ENCODE measurements around the gene MTUS2.

MTUS2 gene

GRCh38 chr13:29505950-29506349 lies 685.8 kb downstream of the MTUS2 start:
- no peak for DNase-seq (ENCODE audit: low read depth, low spot score)

DNA sequence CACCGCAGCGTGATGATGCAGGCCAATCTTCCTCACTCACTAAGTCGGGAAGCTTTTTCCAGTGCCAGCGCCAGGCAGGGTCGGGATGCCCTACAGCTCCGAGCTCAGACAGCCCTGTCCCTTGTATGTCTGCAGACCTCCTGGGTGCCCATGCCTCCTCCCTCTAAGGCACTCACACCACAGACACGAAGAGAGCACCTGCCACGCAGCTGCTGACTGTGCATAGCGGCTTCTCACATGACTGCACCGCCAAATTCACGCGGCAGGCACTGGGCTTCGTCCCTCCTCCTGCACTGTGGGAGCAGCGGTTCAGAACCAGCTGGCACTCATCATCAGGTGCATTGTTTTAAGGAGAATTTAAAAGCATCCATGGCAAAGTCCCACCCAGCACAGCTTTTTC lies 687.2 kb downstream of the MTUS2 start:
- DNase-seq (ENCODE audit: low read depth, low spot score) = no peak

- DNase-seq (ENCODE audit: low read depth, low spot score) = peak; percentile 89
Observed at GRCh38 chr13:29508130-29508875, 688.2 kb downstream of the MTUS2 start.

DNA sequence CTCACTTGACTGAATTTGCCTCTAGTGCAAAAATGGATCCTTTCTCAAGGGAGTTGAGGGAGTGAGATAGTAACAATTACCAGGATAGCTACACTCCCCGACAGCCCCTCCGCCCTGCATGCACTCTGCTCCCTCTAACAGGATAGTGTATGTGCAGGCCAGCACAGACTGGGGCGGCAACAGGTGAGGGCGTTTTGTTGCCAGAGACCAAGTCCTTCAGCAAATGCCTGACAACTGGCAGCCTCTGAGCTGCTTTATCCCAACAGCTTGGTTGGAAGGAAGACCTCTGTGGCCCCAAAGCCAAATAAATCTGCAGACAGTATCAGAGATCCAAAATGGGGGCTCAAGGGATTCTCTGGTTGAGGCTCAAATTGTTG lies 688.7 kb downstream of the MTUS2 start:
- no peak for DNase-seq (ENCODE audit: low read depth, low spot score)

DNA sequence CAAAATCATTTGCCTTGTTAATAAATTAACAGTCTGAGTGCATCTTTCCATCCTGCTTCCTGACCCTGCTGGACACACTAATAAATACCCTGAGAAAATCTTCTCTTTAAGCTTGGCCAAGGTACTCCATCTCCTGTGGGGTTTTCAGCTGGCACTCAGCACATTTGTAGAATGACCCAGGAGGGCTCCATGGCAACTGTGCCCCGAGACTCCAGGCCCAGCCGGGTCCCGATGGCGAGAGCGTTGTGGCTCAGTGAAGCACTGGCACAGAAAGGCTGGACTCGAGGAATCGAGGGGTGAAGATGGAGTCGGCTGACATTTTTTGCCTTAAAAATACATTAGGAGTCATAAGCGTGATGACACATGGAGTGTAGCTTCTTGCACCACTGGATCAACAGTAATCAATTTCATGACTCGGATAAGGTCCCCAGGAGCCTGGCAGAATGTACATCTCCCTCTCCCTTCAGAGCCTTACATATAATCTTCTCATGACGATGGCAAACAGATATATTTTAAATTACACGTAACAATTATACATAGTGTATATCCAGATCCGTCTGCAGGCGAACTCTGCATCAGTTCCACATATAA lies 690.0 kb downstream of the MTUS2 start:
- DNase-seq (ENCODE audit: low read depth, low spot score) = no peak

DNA sequence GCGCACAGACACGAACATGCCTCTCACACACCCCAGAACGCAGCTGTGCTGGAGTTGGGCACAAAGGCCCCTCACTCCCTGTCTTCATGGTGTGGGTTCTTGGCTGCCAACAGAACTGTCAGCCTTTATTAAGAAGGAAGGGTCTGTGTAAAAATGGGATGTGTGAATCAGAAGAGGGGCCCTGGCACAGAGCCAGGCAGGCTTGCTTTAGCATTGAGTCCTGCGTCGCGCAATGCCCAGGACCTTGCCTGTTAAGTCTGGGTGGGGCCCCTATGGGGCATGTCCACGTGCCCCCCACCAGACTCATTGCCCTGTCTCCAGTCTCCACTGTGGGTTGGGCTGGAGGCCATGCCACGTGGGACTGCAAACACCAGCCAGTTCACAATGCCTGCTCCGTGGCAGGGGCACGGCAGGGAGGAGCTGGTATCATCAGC lies 690.5 kb downstream of the MTUS2 start:
- no peak for DNase-seq (ENCODE audit: low read depth, low spot score)

- no peak for DNase-seq (ENCODE audit: low read depth, low spot score)
Observed at GRCh38 chr13:29511106-29511796, 691.1 kb downstream of the MTUS2 start.

DNA sequence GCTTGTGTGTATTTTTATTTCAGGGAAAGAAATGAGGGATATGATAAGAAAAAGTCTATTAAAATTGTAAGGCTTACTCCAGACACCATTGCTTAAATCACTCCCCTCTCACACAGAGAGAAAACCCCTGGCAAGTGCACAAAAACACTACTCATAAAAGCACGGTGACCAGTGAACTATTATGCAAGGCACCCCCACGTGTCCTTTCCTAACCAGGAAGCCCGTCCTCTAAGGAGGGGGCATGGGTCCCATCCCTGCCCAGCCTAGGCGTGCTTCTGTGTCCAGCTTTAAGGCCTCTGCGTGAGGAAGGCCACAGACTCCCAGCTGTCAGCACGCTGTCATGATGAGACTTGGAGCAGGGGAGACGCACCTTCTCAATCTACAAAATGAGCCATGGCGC lies 691.8 kb downstream of the MTUS2 start:
- DNase-seq (ENCODE audit: low read depth, low spot score) = no peak

DNA sequence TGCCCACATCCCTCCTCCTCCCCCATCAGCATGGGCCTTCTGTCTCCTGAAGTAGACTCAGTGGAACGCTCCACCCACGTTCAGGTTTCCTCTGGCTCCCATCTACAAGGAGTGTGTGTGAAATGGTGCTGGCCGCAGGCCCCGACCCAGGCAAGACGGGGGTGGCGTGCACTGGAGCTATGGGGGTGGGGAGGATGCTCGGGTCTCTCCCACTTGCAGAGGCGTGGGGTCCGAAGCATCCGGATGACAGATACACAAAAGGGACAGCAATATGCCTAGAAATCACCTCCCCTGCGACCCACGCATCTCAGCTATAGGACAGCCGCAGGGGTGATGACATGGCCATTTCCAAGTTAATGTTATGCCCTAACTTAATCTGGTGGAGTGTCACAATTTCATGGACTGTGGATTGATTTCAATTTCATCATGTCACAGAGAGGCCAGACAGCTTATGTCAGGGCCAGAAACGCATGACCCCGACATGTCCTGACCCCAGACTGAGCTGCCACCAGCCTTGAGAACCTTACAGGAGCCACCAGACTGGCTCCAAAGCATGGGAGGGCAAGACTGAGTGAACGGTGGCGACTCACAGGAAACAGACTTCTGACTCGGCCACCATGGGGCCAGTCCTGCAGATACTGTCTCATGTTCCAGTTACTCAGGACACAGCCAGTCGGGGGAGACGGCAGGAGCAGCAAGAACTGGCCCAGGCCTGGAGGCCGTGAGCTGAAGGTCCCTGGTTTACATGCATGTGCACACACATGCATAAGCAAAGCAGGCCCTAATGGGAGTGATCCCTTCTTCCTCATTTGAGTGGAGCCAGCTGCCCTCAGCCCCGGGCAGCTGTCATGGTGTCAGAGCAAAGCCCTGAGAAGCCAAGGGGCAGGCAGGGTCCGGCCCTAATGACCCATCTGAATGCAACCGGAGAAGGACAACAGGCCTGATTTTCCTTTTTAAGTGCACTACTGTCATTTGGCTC lies 693.2 kb downstream of the MTUS2 start:
- DNase-seq (ENCODE audit: low read depth, low spot score) = no peak

DNA sequence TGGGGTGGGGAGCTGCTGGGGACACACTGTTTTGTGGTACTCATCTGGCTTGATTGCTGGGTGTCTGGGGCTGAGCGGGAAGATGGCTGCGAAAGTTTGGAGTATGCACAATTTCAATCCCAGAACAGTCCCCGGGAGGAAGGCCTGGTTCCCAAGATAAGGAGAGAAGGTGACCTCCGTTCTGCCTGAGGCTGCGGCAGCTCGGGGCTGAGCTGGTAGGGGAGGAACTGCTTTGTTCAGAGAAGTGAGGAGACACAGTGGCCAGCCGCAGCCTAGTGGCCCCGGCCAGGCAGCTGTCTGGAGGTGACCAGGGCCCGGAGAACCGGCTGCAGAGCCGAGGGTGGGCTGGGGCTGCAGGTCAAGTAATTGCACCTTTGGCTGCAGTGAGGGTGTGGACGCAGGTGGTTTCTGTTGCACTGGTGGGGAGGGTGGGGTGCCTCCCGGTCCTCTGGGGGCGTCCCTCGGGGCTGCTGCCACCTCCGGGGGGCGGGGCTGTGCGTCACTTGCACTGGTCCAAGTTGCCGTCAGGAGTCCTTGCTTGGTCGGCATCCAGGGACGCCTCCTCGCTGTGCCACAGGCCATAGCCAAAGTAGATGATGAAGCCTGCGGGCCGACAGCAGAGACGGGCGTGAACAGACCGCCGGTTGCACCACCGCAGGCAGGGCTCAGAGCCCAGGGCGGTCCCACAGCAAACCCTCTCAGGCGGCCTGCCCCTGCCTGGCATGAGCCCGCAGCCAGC lies 694.0 kb downstream of the MTUS2 start:
- no peak for DNase-seq (ENCODE audit: low read depth, low spot score)

- DNase-seq (ENCODE audit: low read depth, low spot score) = no peak
Observed at GRCh38 chr13:29514720-29515310, 694.7 kb downstream of the MTUS2 start.

DNA sequence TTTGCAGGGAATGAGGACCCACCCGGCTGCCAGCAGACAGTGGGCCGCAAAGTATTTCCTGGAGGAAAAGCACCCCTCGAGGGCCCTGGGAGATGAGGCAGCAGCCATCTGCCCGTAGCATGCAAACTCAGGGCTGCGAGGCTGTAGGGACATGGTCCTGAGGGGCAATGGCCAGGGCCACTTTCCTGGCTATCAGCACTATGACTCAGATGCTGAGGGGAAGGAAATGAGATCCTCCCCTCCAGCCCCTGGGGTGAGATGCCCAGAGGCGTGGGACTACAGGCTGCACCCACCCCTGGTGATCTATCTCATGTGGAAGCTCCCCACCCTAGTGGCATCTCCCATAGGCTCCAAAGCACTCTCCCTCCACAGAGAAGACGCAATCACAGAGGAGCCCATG lies 695.2 kb downstream of the MTUS2 start:
- DNase-seq (ENCODE audit: low read depth, low spot score) = no peak

GRCh38 chr13:29516012-29516411 lies 695.9 kb downstream of the MTUS2 start:
- DNase-seq (ENCODE audit: low read depth, low spot score) = no peak

DNA sequence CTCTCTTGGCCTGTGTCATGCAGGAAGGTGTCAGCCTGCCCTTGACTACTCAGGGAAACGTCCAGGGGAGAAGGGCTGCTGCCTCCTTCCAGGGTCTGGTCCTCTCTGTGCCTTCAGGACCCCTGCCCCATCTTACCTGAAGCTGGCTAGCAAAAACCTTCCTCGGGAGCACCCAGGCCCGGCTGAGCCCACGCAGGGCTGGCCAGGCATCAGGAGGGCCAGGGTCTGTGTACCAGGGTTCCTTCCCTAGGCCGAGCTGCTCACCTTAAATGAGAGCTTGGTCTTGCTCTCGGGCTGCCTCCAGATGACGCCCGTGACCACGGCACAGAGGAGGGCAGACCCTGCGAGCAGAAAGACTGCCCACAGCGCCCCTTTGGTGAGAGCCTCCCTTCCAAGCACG lies 696.7 kb downstream of the MTUS2 start:
- no peak for DNase-seq (ENCODE audit: low read depth, low spot score)

DNA sequence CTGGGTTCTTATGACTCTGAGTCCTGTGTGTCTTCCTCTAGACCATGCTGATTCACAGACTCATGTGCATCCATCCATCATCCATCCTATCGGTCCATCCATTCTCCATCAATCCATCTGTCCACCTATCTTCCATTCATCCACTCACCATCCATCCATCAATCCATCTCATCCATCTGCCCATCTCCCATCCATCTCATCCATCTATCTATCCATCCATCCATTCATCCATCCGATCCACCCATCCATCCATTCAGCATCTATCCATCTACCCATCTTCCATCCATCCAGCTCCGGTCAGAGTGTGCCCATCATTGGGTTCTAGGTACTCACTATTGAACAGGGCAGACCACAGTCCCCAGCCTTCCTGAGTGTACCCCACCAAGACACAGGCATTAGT lies 699.8 kb downstream of the MTUS2 start:
- no peak for DNase-seq (ENCODE audit: low read depth, low spot score)

DNA sequence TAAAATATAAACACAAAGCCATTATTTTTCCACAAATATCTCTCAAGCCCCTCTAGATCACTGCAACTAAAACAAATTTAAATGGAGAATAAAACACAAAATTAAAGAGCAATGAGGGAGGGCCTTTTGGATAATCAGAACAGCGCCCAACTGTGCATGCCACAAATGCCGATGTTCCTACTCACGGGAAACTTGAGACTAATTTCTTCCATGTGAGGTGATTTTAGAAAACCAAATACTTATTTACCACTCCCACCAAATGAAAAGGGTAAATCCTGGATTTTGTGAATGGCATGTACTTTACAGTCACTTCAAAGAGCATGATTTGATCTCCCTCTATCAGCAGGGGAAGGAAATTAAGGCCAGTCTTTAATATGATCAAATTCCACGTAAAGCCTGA lies 700.5 kb downstream of the MTUS2 start:
- DNase-seq (ENCODE audit: low read depth, low spot score) = no peak

DNA sequence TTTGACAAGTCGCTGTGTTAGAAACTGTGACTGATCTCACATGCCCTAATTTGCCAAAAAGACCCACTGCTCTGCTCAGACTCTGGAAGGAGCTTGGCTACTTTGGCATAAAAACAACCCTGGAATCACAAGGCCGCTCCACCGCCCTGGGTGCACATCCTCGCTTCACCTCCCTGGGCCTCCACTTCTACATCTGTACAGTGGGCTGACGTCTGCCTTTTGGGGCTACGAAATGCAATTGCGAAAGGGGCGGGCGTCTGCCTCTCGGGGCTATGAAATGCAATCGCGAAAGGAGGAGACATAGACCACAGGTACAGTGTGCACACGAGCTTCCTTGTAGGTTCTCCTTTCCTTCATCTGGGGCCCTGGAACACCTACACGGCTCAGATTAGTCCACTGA lies 701.2 kb downstream of the MTUS2 start:
- DNase-seq (ENCODE audit: low read depth, low spot score) = no peak

- peak; percentile 71 for DNase-seq (ENCODE audit: low read depth, low spot score)
Observed at GRCh38 chr13:29522044-29522685, 702.0 kb downstream of the MTUS2 start.

DNA sequence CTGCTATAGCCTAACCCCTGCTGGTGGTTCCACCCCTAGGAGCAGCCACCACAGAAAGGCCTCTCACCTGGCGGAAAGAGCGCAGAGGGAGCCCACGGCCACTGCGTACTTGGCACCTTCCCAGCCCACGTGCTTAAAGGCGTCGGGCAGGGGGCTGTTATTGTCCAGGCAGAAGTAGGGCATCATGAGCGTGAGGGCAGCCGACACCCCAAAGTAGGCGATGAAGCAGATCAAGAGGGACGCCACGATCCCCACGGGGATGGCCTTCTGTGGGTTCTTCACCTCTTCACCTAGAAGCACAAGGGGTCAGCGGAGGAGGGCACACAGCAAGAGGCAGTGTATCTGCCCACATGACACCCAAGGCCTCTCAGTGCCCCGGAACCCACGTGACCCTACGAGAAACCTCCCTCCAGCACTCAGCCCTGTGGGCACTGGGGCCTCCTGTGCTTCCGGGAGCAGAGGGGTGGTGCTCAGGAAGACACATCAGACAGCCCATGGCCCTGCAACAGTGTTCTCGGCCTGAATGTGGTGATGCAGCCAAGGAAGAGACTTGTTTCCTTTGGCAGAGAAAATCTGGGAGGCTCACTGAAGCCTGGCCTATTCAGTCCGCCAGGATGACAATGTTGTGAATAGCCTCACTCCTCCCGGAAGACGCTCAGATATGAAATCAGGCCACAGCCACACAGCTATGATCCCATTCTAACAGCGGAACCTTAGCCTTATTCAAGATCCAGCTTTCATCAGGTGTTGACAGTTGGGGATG lies 703.2 kb downstream of the MTUS2 start:
- DNase-seq (ENCODE audit: low read depth, low spot score) = no peak

All from ELF-1 (cell line).